WI38 (cell line): ENCODE results near the gene ZNF765.
"Not testable (repeated sequence)": the region's sequence is repeated elsewhere in the genome, so short reads cannot be mapped to it uniquely, and the experiment has no call there.

Source experiments
- H3K4me3 ChIP-seq: 2 replicates; pipeline ENCODE4 v1.5.1; 2011; ENCODE audit warnings: low read depth, mild to moderate bottlenecking, control low read depth, low read length
- CTCF ChIP-seq: IDR thresholded peaks from 2 replicates; pipeline ENCODE4 v1.5.1; 2012; ENCODE audit warnings: low read depth, mild to moderate bottlenecking, control low read depth, low read length

The ZNF765 gene

DNA sequence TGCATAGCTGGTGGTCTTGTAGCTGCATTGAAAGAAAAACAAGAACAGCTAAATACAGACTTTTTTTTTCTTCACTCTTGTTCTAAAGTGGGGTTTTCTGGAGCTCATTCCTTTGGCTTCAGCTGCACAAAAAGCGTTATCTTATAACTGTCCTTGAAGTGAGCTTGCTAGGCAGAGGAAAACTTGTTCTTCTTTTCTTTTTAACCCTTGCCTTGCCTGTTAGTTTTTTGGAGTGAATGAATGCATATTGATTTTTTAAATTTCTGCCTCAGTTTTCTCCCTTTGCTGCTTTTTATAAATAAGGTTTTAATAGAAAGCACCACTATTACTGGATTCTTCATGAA is 1.5 kb downstream of the ZNF765 start:
- no peak for TF ChIP-seq CTCF
- H3K4me3 ChIP-seq: peak overlapping the region; percentile 9; the same call in 1 of the 2 replicates

- not testable (repeated sequence) for H3K4me3 ChIP-seq
Measured at GRCh38 chr19:53397918-53398317, 3.0 kb downstream of the ZNF765 start.

GRCh38 chr19:53409505-53410204 is 14.7 kb downstream of the ZNF765 start:
- TF ChIP-seq CTCF: no peak
- no peak overlapping the region for H3K4me3 ChIP-seq

GRCh38 chr19:53420520-53421315 is 25.8 kb downstream of the ZNF765 start:
- not testable (repeated sequence) for H3K4me3 ChIP-seq

DNA sequence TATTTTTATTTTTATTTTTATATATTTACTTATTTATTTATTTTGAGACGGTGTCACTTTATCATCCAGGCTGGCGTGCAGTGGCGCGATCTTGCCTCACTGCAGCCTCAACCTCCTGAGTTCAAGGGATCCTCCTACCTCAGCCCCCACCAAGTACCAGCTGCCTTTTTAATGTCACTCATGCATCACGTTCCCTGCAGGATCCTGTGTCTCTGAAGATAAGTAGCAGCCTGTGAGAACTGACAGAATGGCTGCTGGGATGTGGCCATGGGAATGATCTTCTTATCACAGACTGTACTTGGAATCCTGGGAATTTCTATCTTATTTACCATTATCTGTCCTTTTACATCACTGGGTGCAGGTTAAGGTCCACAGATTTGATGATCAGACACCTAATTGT is 27.6 kb downstream of the ZNF765 start:
- no peak for TF ChIP-seq CTCF
- H3K4me3 ChIP-seq: no peak overlapping the region

- H3K4me3 ChIP-seq: not testable (repeated sequence)
Measured at GRCh38 chr19:53423074-53423473, 28.1 kb downstream of the ZNF765 start.

- not testable (repeated sequence) for H3K4me3 ChIP-seq
Measured at GRCh38 chr19:53423680-53424079, 28.7 kb downstream of the ZNF765 start.

- no peak overlapping the region for H3K4me3 ChIP-seq
- peak; percentile 79 for TF ChIP-seq CTCF
Measured at GRCh38 chr19:53424968-53425597, 30.1 kb downstream of the ZNF765 start.

DNA sequence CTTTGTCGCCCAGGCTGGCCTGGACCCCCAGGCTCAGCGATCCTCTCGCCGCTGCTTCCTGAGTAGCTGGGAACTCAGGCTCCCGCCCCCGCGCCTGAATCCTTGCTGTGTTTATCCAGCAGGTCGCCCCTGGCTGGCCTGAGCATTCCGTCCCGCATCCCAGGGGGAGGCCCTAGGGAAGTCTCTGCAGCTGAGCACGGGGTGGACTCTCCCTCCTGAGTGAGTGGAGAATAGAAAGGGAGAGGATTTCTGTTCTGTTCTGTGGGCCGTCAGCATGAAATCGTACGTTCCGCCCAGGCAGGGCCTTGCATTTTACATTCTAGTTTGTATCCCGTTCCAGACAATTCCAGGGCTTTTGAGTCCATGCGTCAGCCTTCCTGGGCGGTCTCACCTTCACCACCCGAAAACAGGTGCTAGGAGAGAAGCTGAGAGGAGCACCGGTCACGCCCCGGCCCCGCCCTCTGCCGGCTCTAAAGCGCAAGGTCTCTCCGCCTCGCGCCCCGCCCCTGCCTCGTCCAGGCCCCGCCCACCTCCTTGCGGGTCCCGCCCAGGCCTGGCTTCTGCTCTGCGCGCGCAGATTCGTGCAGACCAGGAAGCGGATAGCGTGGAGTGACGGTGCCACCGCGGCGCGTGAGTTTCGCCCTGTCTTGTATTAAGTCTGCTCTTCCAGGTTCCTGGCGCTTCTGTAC is 36.6 kb downstream of the ZNF765 start, which contains the start of gene ZNF761:
Gene ZNF761, plus strand, starts transcription at position 586 of the 689 bp plus-strand sequence. CDS start 15,285 bp downstream, outside the sequence.
- H3K4me3 ChIP-seq: peak within 1 kb of the TSS; percentile 92
- TF ChIP-seq CTCF: peak; percentile 37; the same call in 1 of the 2 replicates
